Hepatocyte (in vitro differentiated cells): ENCODE data around the gene UNC93B1.

Source experiments
- EZH2 ChIP-seq: fragments of 200-600 bp; sonication (generic); IDR thresholded peaks from 2 replicates; pipeline ENCODE4 v1.6.1; 2016; ENCODE audit warnings: antibody characterized with exemption, mild to moderate bottlenecking, borderline replicate concordance
- TF ChIP-seq, protein P1 (sequence below): fragments of 200-600 bp; sonication (generic); IDR thresholded peaks from 2 replicates; pipeline ENCODE4 v1.5.1; 2016; ENCODE audit warnings: antibody characterized with exemption, mild to moderate bottlenecking; ENCODE audit not compliant: poor library complexity

DNA sequence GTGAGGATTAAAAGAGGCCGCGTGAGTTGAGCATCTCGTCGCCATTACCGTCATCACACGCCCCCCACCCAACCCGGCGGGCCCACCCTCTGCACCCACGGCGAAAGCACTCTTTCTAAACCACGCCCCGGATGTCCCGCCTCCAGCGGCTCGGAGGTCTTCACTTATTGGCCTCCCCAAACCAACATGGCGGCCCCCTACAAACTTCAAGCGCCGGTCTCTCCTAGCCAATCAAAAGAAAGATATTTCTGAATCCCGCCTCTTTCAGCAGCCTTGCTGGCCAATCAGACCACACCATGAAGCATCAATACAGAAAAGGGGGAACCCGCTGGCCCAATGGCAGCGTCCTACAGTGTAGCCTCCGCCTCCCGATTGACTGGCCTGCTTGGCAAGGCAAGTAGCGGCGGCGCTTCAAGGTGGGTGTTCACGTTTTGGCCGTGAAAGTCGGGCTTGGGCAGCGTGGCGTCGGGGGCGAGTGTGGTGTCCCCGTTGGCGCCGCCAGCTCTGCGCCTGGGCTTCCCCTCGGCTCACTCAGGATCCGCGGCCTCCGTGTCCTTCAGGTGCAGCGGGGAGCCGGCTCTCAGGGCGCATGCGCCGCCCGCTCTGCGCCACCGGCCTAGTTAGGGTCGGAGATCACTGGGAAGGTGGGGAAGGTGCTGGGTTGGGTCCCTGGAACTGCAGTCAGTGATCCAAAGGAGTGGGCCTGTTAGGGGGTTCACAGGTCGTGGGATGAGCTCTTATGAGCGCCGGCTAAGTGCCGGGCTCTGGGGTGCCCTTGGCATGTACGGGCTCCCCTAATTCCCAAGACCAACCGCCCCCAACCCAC lies 26.6 kb upstream of the UNC93B1 start, which contains the start of gene NDUFS8:
- no peak for TF ChIP-seq EZH2
- TF ChIP-seq, protein P1, sequence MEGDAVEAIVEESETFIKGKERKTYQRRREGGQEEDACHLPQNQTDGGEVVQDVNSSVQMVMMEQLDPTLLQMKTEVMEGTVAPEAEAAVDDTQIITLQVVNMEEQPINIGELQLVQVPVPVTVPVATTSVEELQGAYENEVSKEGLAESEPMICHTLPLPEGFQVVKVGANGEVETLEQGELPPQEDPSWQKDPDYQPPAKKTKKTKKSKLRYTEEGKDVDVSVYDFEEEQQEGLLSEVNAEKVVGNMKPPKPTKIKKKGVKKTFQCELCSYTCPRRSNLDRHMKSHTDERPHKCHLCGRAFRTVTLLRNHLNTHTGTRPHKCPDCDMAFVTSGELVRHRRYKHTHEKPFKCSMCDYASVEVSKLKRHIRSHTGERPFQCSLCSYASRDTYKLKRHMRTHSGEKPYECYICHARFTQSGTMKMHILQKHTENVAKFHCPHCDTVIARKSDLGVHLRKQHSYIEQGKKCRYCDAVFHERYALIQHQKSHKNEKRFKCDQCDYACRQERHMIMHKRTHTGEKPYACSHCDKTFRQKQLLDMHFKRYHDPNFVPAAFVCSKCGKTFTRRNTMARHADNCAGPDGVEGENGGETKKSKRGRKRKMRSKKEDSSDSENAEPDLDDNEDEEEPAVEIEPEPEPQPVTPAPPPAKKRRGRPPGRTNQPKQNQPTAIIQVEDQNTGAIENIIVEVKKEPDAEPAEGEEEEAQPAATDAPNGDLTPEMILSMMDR = no peak
